ENCODE results near the gene RPS19BP1. TPM values are rescaled to one million over a fixed set of nuclear protein-coding genes. Genes with fewer than 3 reads are reported as not detected.
A peak's percentile ranks its signal among the peaks of the same experiment; 100 is the strongest.

Gene RPS19BP1
- total and polyA plus RNA-seq, 12 donors, result 31.3 to 222 (median 41.8) TPM

GRCh38 chr22:39494471-39495120, 38.0 kb downstream of the RPS19BP1 start:
- H3K36me3 ChIP-seq, result no peaks in the 10 kb centered on the region
- no peaks in the 10 kb centered on the region for H3K27me3 ChIP-seq
- ATAC-seq (no peak), DNase-seq (no peak)
- H3K27ac ChIP-seq, result peak overlapping the region in 1 of 10 donors; percentile 71
- H3K4me3 ChIP-seq, result no peak overlapping the region
- no peak for TF ChIP-seq CTCF (IDR thresholded peaks at IDR 0.05)
- H3K9me3 ChIP-seq, result no peaks in the 10 kb centered on the region
- H3K4me1 ChIP-seq, result peaks cover 9 to 49% (median 20%) of the 10 kb centered on the region in 9 donors
- intact Hi-C loops (cut with DNase I), result loop anchor here in 6 of 10 donors (5.0 to 10.0 kb wide), 4 partner anchors 33 to 60 kb away; partner anchors contain the start of gene RPS19BP1 (in 2 of the 6)
- WGBS, 2 donors, result 74 to 78% methylated on average over 10 of the region's 10 CpGs

- 58 to 72% methylated on average over 4 of the region's 4 CpGs for WGBS, 2 donors
- intact Hi-C loops (cut with DNase I), result loop anchor here in 6 of 10 donors (5.0 to 10.0 kb wide), 4 partner anchors 34 to 59 kb away; partner anchors contain the start of gene RPS19BP1 (in 2 of the 6)
- Histone ChIP-seq H3K9me3 (no peaks in the 10 kb centered on the region), H3K36me3 (peaks cover 0 to 3% (median 0%) of the 10 kb centered on the region in 9 donors), H3K4me3 (no peak overlapping the region), H3K27me3 (no peaks in the 10 kb centered on the region), H3K27ac (no peak overlapping the region), H3K4me1 (peaks cover 5 to 51% (median 18%) of the 10 kb centered on the region in 9 donors)
- ATAC-seq (no peak), DNase-seq (no peak)
- no peak for TF ChIP-seq CTCF (IDR thresholded peaks at IDR 0.05)
Observed at GRCh38 chr22:39493759-39494158, 38.8 kb downstream of the RPS19BP1 start.

- Histone ChIP-seq H3K27ac (no peak overlapping the region), H3K4me1 (peaks cover 0 to 42% (median 9%) of the 10 kb centered on the region in 9 donors), H3K4me3 (no peak overlapping the region), H3K9me3 (no peaks in the 10 kb centered on the region), H3K36me3 (peaks cover 0 to 16% (median 0%) of the 10 kb centered on the region in 9 donors), H3K27me3 (no peaks in the 10 kb centered on the region)
- DNase-seq (no peak), ATAC-seq (no peak)
- intact Hi-C loops (cut with DNase I), result loop anchor here in 6 of 10 donors (5.0 to 10.0 kb wide), 4 partner anchors 35 to 57 kb away; partner anchors contain the start of gene RPS19BP1 (in 2 of the 6)
- TF ChIP-seq CTCF (IDR thresholded peaks at IDR 0.05), result no peak
- 84 to 89% methylated on average over 3 of the region's 3 CpGs for WGBS, 2 donors
Observed at GRCh38 chr22:39492186-39492585, 40.4 kb downstream of the RPS19BP1 start.

DNA sequence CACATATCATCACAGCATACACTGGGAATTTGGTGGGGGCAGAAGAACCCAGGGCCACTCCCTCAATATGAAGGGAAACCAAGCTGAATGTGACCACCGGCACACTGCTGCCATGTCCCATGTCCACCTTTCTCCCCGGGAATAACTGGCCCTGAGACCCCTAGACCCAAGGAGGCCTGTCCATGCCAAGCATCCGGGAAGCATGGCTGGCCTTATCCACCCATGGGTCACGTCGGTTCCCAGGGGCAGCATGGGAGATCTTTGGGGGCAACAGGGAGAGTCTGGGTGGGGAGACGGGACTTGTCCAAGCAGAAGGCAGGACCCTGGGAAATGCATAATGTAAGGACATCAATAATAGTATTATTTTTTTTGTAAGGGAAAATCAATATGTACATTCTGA, 40.9 kb downstream of the RPS19BP1 start:
- intact Hi-C loops (cut with DNase I), result loop anchor here in 6 of 10 donors (5.0 to 10.0 kb wide), 4 partner anchors 36 to 57 kb away; partner anchors contain the start of gene RPS19BP1 (in 2 of the 6)
- Histone ChIP-seq H3K36me3 (peaks cover 0 to 16% (median 0%) of the 10 kb centered on the region in 9 donors), H3K27me3 (no peaks in the 10 kb centered on the region), H3K4me3 (no peak overlapping the region), H3K4me1 (peaks cover 0 to 39% (median 7%) of the 10 kb centered on the region in 9 donors), H3K9me3 (no peaks in the 10 kb centered on the region), H3K27ac (no peak overlapping the region)
- DNase-seq (no peak), ATAC-seq (no peak)
- 88 to 89% methylated on average over 6 of the region's 6 CpGs for WGBS, 2 donors
- TF ChIP-seq CTCF (IDR thresholded peaks at IDR 0.05), result no peak

Data from heart right ventricle (tissue), 16 donors.